Cerebellar cortex (tissue), 1 donor: Measurements from ENCODE around the gene FGFR2.
"Not testable (repeated sequence)": the region's sequence is repeated elsewhere in the genome, so short reads cannot be mapped to it uniquely, and the experiment has no call there.

ENCODE experiments used
- DNase-seq: peaks from one replicate; pipeline ENCODE4 v3.0.0-alpha.2; 2015; ENCODE audit warnings: low spot score

The FGFR2 gene

GRCh38 chr10:121524157-121524817, 74.0 kb downstream of the FGFR2 start:
- DNase-seq = no peak

- DNase-seq = no peak
These were observed 75.4 kb downstream of the FGFR2 start for GRCh38 chr10:121522831-121523230.

GRCh38 chr10:121521794-121522556, 76.3 kb downstream of the FGFR2 start:
- no peak for DNase-seq

GRCh38 chr10:121520526-121520925, 77.7 kb downstream of the FGFR2 start:
- DNase-seq = not testable (repeated sequence)

GRCh38 chr10:121519901-121520493, 78.2 kb downstream of the FGFR2 start:
- no peak for DNase-seq

- DNase-seq = no peak
These were observed 78.8 kb downstream of the FGFR2 start for GRCh38 chr10:121519411-121519810.

GRCh38 chr10:121518333-121518732, 79.9 kb downstream of the FGFR2 start:
- no peak for DNase-seq

GRCh38 chr10:121516093-121516865, 82.0 kb downstream of the FGFR2 start:
- no peak for DNase-seq

GRCh38 chr10:121514141-121514865, 83.9 kb downstream of the FGFR2 start:
- DNase-seq = no peak

- DNase-seq = no peak
These were observed 86.3 kb downstream of the FGFR2 start for GRCh38 chr10:121511943-121512342.

GRCh38 chr10:121511460-121511859, 86.8 kb downstream of the FGFR2 start:
- DNase-seq = no peak

GRCh38 chr10:121510201-121510771, 88.0 kb downstream of the FGFR2 start:
- DNase-seq = no peak

GRCh38 chr10:121509796-121510195, 88.4 kb downstream of the FGFR2 start:
- no peak for DNase-seq

GRCh38 chr10:121509112-121509511, 89.1 kb downstream of the FGFR2 start:
- no peak for DNase-seq

GRCh38 chr10:121503587-121504051, 94.6 kb downstream of the FGFR2 start:
- DNase-seq = no peak

GRCh38 chr10:121501796-121502195, 96.4 kb downstream of the FGFR2 start:
- no peak for DNase-seq

- no peak for DNase-seq
These were observed 97.4 kb downstream of the FGFR2 start for GRCh38 chr10:121500701-121501332.

- no peak for DNase-seq
These were observed 100.5 kb downstream of the FGFR2 start for GRCh38 chr10:121497513-121498470.

GRCh38 chr10:121495719-121496118, 102.5 kb downstream of the FGFR2 start:
- DNase-seq = no peak

GRCh38 chr10:121494296-121494695, 103.9 kb downstream of the FGFR2 start:
- no peak for DNase-seq
